PFSK-1 (cell line): ENCODE data around the gene EMX1.

Experiments
- FOXP2 ChIP-seq: optimal IDR thresholded peaks from 2 replicates; pipeline ENCODE3; 2011; ENCODE audit warnings: borderline replicate concordance, control low read depth, inconsistent platforms; ENCODE audit not compliant: insufficient read depth; ENCODE audit errors: extremely low read length, extremely low read depth
- POLR2AphosphoS5 ChIP-seq: IDR thresholded peaks from 2 replicates; pipeline ENCODE4 v1.6.1; 2012; ENCODE audit warnings: low read depth, mild to moderate bottlenecking, control low read depth, low read length, moderate library complexity
- SIN3A ChIP-seq: IDR thresholded peaks from 2 replicates; pipeline ENCODE4 v1.6.1; 2012; ENCODE audit warnings: mild to moderate bottlenecking, low read length, moderate library complexity, borderline replicate concordance; ENCODE audit not compliant: insufficient read depth
- TAF1 ChIP-seq: IDR thresholded peaks from 2 replicates; pipeline ENCODE4 v1.6.1; 2012; ENCODE audit warnings: low read length, control low read depth, borderline replicate concordance; ENCODE audit not compliant: insufficient read depth
- TF ChIP-seq, protein P1 (sequence below), 2 experiments: IDR thresholded peaks; 2 replicates each; pipeline versions ENCODE4 v1.6.1 to v1.8.0; 2011 to 2012; ENCODE audit warnings: low read depth in 2 of 2, low read length in 2 of 2, control low read depth in 1 of 2, inconsistent platforms in 1 of 2, mild to moderate bottlenecking in 1 of 2, moderate library complexity in 1 of 2; ENCODE audit not compliant: insufficient read depth in 1 of 2

The EMX1 gene

DNA sequence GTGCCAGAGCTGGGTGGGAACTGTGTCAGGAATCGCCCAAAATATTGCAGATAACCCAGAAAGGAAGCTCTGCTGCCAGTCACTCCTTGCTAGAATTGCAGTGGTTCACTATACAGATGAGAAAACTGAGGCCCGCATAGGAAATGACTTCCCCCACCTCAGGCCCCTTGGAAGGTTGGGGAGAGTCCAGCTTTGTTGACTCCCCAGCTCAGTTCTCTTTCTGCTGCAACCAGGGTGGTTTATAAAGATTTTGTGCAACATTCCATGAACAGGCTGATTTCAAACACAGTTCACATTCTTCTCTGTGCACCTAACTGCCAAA is 18.8 kb upstream of the EMX1 start:
- TF ChIP-seq FOXP2 (no peak), POLR2AphosphoS5 (no peak), TAF1 (no peak), SIN3A (no peak)
- TF ChIP-seq, protein P1, sequence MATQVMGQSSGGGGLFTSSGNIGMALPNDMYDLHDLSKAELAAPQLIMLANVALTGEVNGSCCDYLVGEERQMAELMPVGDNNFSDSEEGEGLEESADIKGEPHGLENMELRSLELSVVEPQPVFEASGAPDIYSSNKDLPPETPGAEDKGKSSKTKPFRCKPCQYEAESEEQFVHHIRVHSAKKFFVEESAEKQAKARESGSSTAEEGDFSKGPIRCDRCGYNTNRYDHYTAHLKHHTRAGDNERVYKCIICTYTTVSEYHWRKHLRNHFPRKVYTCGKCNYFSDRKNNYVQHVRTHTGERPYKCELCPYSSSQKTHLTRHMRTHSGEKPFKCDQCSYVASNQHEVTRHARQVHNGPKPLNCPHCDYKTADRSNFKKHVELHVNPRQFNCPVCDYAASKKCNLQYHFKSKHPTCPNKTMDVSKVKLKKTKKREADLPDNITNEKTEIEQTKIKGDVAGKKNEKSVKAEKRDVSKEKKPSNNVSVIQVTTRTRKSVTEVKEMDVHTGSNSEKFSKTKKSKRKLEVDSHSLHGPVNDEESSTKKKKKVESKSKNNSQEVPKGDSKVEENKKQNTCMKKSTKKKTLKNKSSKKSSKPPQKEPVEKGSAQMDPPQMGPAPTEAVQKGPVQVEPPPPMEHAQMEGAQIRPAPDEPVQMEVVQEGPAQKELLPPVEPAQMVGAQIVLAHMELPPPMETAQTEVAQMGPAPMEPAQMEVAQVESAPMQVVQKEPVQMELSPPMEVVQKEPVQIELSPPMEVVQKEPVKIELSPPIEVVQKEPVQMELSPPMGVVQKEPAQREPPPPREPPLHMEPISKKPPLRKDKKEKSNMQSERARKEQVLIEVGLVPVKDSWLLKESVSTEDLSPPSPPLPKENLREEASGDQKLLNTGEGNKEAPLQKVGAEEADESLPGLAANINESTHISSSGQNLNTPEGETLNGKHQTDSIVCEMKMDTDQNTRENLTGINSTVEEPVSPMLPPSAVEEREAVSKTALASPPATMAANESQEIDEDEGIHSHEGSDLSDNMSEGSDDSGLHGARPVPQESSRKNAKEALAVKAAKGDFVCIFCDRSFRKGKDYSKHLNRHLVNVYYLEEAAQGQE (IDR thresholded peaks at IDR 0.05; ENCODE audit: insufficient read depth in 1 of 2, low read depth in 2 of 2, low read length in 2 of 2) = no peak

DNA sequence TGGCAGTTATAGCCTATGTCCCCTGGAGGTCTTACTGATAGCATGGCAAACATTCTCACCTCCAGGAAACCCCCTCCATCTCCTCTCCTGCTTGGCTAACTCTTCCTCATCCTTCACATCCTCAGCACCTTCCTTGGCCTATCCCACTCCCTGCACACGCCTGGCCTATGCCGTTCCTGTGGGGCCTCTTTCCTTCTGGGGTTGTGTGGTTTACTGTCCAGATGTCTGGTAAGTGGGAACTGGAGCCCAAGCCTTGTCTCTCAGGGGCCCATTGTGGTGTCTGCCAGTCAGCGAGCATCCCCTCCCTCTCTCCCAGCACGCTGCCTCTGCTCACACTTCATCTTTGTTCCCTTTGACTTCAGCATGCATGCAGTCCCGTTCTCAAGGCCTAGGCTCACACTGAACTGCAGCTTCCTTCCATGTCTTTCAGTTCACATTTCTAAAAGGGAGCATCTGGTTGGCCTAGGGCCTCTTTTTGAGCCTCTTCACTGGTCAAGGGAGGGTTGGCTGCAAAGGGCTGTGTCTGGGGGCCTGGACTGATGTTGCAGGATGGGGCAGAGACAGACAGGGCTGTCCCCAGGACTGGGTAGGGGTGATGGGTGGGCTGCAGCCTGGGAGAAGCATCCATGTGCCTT is 17.0 kb upstream of the EMX1 start:
- TF ChIP-seq POLR2AphosphoS5 = no peak
- TF ChIP-seq, protein P1 (IDR thresholded peaks at IDR 0.05; ENCODE audit: insufficient read depth in 1 of 2, low read depth in 2 of 2, low read length in 2 of 2) = no peak
- TF ChIP-seq SIN3A = no peak
- no peak for TF ChIP-seq FOXP2

DNA sequence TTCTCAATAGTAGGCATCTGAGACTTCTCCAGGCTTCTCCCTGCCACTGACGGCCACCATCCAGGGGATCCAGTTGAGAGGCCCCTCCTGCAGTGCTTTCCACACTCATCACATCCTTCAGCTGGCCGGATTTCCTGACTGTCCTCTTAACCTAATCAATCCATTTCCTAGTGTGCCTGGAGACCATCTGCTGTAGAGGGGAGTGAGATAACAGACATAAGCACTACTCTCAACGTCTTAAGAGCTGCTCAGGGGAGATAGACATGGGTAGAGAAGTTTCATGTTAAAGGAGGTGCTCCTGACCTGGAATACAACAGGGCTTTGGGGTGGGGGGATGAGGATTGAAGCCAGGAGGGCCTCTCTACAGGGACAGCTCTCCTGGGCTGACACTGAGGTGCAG is 15.9 kb upstream of the EMX1 start:
- TF ChIP-seq SIN3A (no peak), FOXP2 (no peak), POLR2AphosphoS5 (no peak), TAF1 (no peak)
- TF ChIP-seq, protein P1 (IDR thresholded peaks at IDR 0.05; ENCODE audit: insufficient read depth in 1 of 2, low read depth in 2 of 2, low read length in 2 of 2) = no peak

DNA sequence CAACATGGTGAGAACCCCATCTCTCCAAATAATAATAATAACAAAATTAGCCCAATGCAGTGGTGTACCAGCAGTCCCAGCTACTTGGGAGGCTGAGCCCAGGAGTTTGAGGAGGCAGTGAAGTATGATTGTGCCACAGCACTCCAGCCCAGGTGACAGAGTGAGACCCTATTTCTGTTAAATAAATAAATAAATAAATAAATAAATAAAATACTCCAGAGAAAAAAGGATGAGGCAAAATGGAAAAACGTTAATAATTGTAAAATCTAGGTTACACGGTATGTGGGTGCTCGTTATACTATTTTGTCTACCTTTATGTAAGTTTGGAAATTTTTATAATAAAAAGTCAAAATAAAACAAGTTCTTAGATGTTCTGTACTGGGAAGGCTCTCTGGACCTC is 8.6 kb upstream of the EMX1 start:
- TF ChIP-seq TAF1 = no peak
- TF ChIP-seq, protein P1 (IDR thresholded peaks at IDR 0.05; ENCODE audit: insufficient read depth in 1 of 2, low read depth in 2 of 2, low read length in 2 of 2) = no peak
- no peak for TF ChIP-seq SIN3A
- TF ChIP-seq FOXP2 = no peak
- no peak for TF ChIP-seq POLR2AphosphoS5

DNA sequence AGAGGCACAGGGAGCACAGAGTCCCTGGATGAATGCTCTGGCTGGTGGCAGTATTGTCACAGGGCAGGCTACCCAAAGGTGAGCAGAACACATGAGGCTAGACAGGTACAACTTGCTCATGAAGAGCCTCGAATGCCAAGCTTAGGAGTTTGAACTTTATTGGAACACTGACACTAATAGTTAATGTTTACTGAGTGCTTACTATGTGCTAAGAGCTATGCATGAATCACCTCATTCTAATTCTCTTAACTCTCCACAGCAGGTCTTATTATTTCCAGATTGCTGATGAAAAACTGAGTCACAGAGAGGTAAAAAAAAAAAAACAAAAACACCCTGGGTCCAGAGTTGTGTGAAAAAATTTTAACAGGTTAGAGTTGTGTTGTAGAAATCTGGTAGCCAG is 6.1 kb upstream of the EMX1 start:
- TF ChIP-seq POLR2AphosphoS5 = no peak
- TF ChIP-seq SIN3A = no peak
- TF ChIP-seq, protein P1 (IDR thresholded peaks at IDR 0.05; ENCODE audit: insufficient read depth in 1 of 2, low read depth in 2 of 2, low read length in 2 of 2) = no peak
- no peak for TF ChIP-seq TAF1
